Measurements from ENCODE around the gene MT1X. TPM values are rescaled to one million over a fixed set of nuclear protein-coding genes. Genes with fewer than 3 reads are reported as not detected.
"Not testable (repeated sequence)": the region's sequence is repeated elsewhere in the genome, so short reads cannot be mapped to it uniquely, and the experiment has no call there.

MT1X gene
- total and polyA plus RNA-seq, 7 experiments from 2014 or later: 15.0 to 157 (median 26.8) TPM

DNA sequence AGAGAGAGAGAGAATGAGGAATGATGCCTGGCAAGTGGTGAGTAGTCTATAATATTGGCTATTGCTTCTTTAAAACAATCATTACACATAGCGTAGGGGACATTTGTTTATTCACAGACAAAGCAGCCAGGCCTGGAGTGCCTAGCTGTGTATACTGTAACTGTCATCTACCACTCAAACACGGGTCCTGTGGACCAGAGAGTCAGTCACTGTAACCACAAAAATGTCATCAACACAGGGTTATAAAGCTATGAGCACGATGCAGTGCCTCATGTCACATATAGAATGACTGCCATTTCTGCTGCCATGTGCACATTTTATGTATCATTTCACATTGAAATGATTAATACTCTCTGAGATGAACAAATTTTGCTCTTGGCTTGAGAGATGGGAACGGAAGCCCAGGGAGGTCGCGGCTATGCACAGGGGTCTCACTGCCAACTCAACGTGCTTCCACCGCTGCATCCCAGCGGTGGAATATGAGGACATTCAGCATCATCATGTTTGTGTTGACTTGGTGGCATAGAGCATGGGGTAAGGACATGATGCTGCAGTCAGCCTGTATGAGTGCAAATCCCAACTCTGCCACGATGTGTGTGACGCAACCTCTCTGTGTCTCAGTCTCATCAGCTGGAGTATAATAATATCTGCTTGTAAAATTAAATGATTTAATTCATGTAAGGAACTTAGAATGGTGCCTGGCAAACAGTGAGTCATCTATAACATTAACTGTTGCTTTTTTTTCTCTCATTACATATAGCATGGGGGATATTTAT, 9.3 kb upstream of the MT1X start:
- peaks cover 0 to 2% (median 0%) of the 10 kb centered on the region in 5 donors for H3K36me3 Mint-ChIP-seq
- no peak overlapping the region for H3K4me3 Mint-ChIP-seq
- no peaks in the 10 kb centered on the region for H3K36me3 ChIP-seq (ENCODE audit: control insufficient read depth in 2 of 3, insufficient read depth in 3 of 3, low read length in 3 of 3)
- H3K4me3 ChIP-seq (ENCODE audit: low read length): no peak overlapping the region
- peaks cover 0 to 21% of the 10 kb centered on the region in 2 donors for H3K27me3 ChIP-seq (ENCODE audit: control insufficient read depth in 2 of 2, insufficient read depth in 2 of 2, low read length in 2 of 2)
- H3K4me1 Mint-ChIP-seq: peaks cover 7 to 48% (median 31%) of the 10 kb centered on the region in 7 donors
- H3K4me1 ChIP-seq (ENCODE audit: control insufficient read depth in 2 of 2, insufficient read depth in 2 of 2, low read length in 2 of 2): peaks cover 0 to 6% of the 10 kb centered on the region in 2 donors
- no peak overlapping the region for H3K27ac Mint-ChIP-seq
- no peak for ATAC-seq
- DNase-seq: no peak
- H3K27ac ChIP-seq (ENCODE audit: low read depth, low read length): no peak overlapping the region
- H3K27me3 Mint-ChIP-seq: peaks cover 36 to 68% (median 46%) of the 10 kb centered on the region in 5 donors
- H3K9me3 ChIP-seq (ENCODE audit: control insufficient read depth in 2 of 3, low read length in 3 of 3): no peaks in the 10 kb centered on the region
- intact Hi-C loops (cut with micrococcal nuclease): loop anchor here in 1 of 2 donors (5.0 kb wide), 1 partner anchor 114 kb away; no protein-coding TSS in a partner anchor
- ChIA-PET POLR2A (interaction anchor here (0.7 to 1.2 kb wide), 3 partner anchors 11 to 28 kb away, joined by 3 to 5 read pairs (median 5); no protein-coding TSS in a partner anchor), CTCF (interaction anchor here (0.7 to 3.3 kb wide), 4 partner anchors 29 to 367 kb away, joined by 4 to 33 read pairs (median 6); no protein-coding TSS in a partner anchor)
- H3K9me3 Mint-ChIP-seq: no peaks in the 10 kb centered on the region

DNA sequence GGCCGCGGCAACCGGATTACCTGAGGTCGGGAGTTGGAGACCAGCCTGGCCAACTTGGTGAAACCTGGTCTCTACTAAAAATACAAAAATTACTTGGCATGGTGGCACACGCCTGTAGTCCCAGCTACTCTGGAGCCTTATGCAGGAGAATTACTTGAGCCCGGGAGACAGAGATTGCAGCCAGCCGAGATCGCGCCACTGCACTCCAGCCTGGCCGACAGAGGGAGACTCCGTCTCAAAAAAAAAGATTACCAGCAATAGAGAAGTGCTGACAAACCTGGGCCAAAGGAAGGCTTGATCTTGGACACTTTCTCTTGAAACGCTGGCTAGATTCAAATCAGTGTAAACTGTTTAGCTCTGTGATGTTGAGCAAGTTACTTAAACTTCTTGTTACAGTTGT, 8.3 kb upstream of the MT1X start:
- Histone ChIP-seq H3K27ac (ENCODE audit: low read depth, low read length) (no peak overlapping the region), H3K36me3 (ENCODE audit: control insufficient read depth in 2 of 3, insufficient read depth in 3 of 3, low read length in 3 of 3) (no peaks in the 10 kb centered on the region), H3K4me3 (ENCODE audit: low read length) (no peak overlapping the region), H3K9me3 (ENCODE audit: control insufficient read depth in 2 of 3, low read length in 3 of 3) (no peaks in the 10 kb centered on the region), H3K4me1 (ENCODE audit: control insufficient read depth in 2 of 2, insufficient read depth in 2 of 2, low read length in 2 of 2) (peaks cover 0 to 6% of the 10 kb centered on the region in 2 donors), H3K27me3 (ENCODE audit: control insufficient read depth in 2 of 2, insufficient read depth in 2 of 2, low read length in 2 of 2) (peaks cover 0 to 12% of the 10 kb centered on the region in 2 donors)
- intact Hi-C loops (cut with micrococcal nuclease): loop anchor here (1.0 to 5.0 kb wide), 6 partner anchors 8 to 113 kb away; partner anchors contain the start of genes MT1X (in 1 of the 2) and NUP93 (in 1 of the 2)
- CTCF ChIA-PET: interaction anchor here (0.7 to 3.3 kb wide), 5 partner anchors 10 to 366 kb away, joined by 4 to 33 read pairs (median 8); no protein-coding TSS in a partner anchor
- Mint-ChIP-seq H3K4me1 (peaks cover 7 to 39% (median 21%) of the 10 kb centered on the region in 7 donors), H3K36me3 (no peaks in the 10 kb centered on the region), H3K27me3 (peaks cover 27 to 60% (median 37%) of the 10 kb centered on the region in 5 donors), H3K4me3 (peak overlapping the region in 6 of 10 donors; percentile 1 to 65 (median 29)), H3K9me3 (no peaks in the 10 kb centered on the region), H3K27ac (peak overlapping the region in 4 of 9 donors; percentile 43 to 76 (median 50))
- DNase-seq (peak in 5 of 9 donors; percentile 36 to 68 (median 50)), ATAC-seq (peak; percentile 63)
- POLR2A ChIA-PET: no interaction called here

DNA sequence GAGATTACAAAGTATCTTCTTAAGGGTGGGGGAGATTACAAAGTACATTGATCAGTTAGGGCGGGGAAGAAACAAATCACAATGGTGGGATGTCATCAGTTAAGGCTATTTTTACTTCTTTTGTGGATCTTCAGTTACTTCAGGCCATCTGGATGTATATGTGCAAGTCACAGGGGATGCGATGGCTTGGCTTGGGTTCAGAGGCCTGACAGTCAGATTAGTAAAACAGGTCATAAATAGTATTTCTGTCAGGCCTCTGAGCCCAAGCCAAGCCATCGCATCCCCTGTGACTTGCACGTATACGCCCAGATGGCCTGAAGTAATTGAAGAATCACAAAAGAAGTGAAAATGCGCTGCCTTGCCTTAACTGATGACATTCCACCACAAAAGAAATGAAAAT, 7.7 kb upstream of the MT1X start:
- H3K27me3 ChIP-seq (ENCODE audit: control insufficient read depth in 2 of 2, insufficient read depth in 2 of 2, low read length in 2 of 2); H3K9me3 ChIP-seq (ENCODE audit: control insufficient read depth in 2 of 3, low read length in 3 of 3); H3K9me3 Mint-ChIP-seq; ATAC-seq; POLR2A ChIA-PET; H3K27ac ChIP-seq (ENCODE audit: low read depth, low read length); DNase-seq; H3K36me3 Mint-ChIP-seq; H3K36me3 ChIP-seq (ENCODE audit: control insufficient read depth in 2 of 3, insufficient read depth in 3 of 3, low read length in 3 of 3); H3K4me1 ChIP-seq (ENCODE audit: control insufficient read depth in 2 of 2, insufficient read depth in 2 of 2, low read length in 2 of 2); H3K4me3 ChIP-seq (ENCODE audit: low read length): not testable (repeated sequence)
- Mint-ChIP-seq H3K4me1 (peaks cover 7 to 33% (median 19%) of the 10 kb centered on the region in 7 donors), H3K27ac (peak overlapping the region in 2 of 9 donors; percentile 50 to 76), H3K27me3 (peaks cover 21 to 53% (median 33%) of the 10 kb centered on the region in 5 donors), H3K4me3 (peak overlapping the region in 7 of 10 donors; percentile 17 to 85 (median 43))
- intact Hi-C loops (cut with micrococcal nuclease): loop anchor here (1.0 to 5.0 kb wide), 6 partner anchors 8 to 113 kb away; partner anchors contain the start of genes MT1X (in 1 of the 2) and NUP93 (in 1 of the 2)
- CTCF ChIA-PET: interaction anchor here (1.2 to 3.3 kb wide), 2 partner anchors 9 to 28 kb away, joined by 8 to 33 read pairs; no protein-coding TSS in a partner anchor

DNA sequence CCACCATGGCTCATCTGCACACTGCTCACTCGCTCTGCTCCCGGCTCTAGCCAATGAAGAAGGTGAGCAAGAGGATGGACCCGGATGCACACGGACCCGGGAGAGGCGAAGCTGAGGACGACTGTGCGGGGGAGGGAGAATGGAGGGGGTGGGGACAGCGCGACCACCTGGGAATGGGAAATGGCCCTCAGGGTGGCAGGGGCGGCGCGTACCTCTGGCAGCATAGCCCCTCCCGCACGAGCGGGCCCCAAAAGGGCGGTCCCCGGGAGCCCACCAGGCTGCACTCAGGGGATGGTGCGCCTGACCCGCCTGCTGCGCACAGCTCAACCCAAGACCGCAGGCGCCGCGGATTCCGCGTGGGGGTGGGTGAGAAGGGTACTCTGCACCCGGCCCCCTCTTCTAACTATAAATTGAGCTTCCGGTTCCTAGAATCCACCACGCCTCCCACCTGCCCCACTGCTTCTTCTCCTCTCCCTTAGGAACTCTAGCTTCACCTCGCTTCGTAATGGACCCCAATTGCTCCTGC, 6.5 kb upstream of the MT1X start:
- no peaks in the 10 kb centered on the region for H3K27me3 ChIP-seq (ENCODE audit: control insufficient read depth in 2 of 2, insufficient read depth in 2 of 2, low read length in 2 of 2)
- ChIA-PET CTCF (interaction anchor here (0.7 to 1.8 kb wide), 4 partner anchors 27 to 98 kb away, joined by 3 to 18 read pairs (median 6); no protein-coding TSS in a partner anchor), POLR2A (interaction anchor here (0.6 to 1.8 kb wide), 10 partner anchors 8 to 117 kb away, joined by 3 to 5 read pairs (median 4); partner anchors contain the start of genes MT1F and MT2A)
- H3K4me1 ChIP-seq (ENCODE audit: control insufficient read depth in 2 of 2, insufficient read depth in 2 of 2, low read length in 2 of 2): peaks cover 0 to 6% of the 10 kb centered on the region in 2 donors
- peak overlapping the region; percentile 47 for H3K4me3 ChIP-seq (ENCODE audit: low read length)
- no peaks in the 10 kb centered on the region for H3K9me3 Mint-ChIP-seq
- peak overlapping the region; percentile 45 for H3K27ac ChIP-seq (ENCODE audit: low read depth, low read length)
- H3K27me3 Mint-ChIP-seq: peaks cover 12 to 42% (median 25%) of the 10 kb centered on the region in 5 donors
- intact Hi-C loops (cut with micrococcal nuclease): loop anchor here in 1 of 2 donors (2.0 kb wide), 1 partner anchor 55 kb away; the partner anchor contains the start of gene NUP93
- peaks cover 7 to 27% (median 16%) of the 10 kb centered on the region in 7 donors for H3K4me1 Mint-ChIP-seq
- H3K4me3 Mint-ChIP-seq: peak overlapping the region; percentile 71 to 89 (median 80)
- DNase-seq: peak in 8 of 9 donors; percentile 32 to 66 (median 57)
- no peaks in the 10 kb centered on the region for H3K9me3 ChIP-seq (ENCODE audit: control insufficient read depth in 2 of 3, low read length in 3 of 3)
- H3K27ac Mint-ChIP-seq: peak overlapping the region in 8 of 9 donors; percentile 20 to 94 (median 60)
- H3K36me3 ChIP-seq (ENCODE audit: control insufficient read depth in 2 of 3, insufficient read depth in 3 of 3, low read length in 3 of 3): no peaks in the 10 kb centered on the region
- H3K36me3 Mint-ChIP-seq: no peaks in the 10 kb centered on the region
- ATAC-seq: peak; percentile 79

DNA sequence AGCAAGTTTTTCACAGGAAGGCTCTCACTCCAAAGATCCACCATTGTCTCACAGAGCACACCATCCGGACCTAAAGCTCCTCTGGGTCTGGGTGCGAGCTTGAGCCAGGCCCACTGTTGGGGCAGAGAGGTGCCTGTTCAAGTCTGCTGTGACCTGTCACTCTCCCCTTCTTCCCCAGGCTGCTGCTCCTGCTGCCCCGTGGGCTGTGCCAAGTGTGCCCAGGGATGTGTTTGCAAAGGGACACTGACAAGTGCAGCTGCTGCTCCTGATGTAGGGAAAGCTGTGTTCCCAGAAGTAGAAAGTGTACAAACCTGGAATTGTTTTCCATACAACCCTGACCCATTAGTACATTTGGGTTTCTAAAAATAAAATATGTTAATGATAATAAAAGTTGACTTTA, 4.8 kb upstream of the MT1X start:
- peaks cover 7 to 33% (median 26%) of the 10 kb centered on the region in 7 donors for H3K4me1 Mint-ChIP-seq
- Histone ChIP-seq H3K27ac (ENCODE audit: low read depth, low read length) (no peak overlapping the region), H3K4me1 (ENCODE audit: control insufficient read depth in 2 of 2, insufficient read depth in 2 of 2, low read length in 2 of 2) (peaks cover 2 to 14% of the 10 kb centered on the region in 2 donors), H3K36me3 (ENCODE audit: control insufficient read depth in 2 of 3, insufficient read depth in 3 of 3, low read length in 3 of 3) (no peaks in the 10 kb centered on the region), H3K4me3 (ENCODE audit: low read length) (no peak overlapping the region), H3K9me3 (ENCODE audit: control insufficient read depth in 2 of 3, low read length in 3 of 3) (no peaks in the 10 kb centered on the region), H3K27me3 (ENCODE audit: control insufficient read depth in 2 of 2, insufficient read depth in 2 of 2, low read length in 2 of 2) (no peaks in the 10 kb centered on the region)
- ATAC-seq: no peak
- POLR2A ChIA-PET: interaction anchor here (1.3 to 2.1 kb wide), 6 partner anchors 18 to 69 kb away, joined by 3 to 7 read pairs (median 3); partner anchors contain the start of genes MT1F and MT2A
- peaks cover 5 to 26% (median 13%) of the 10 kb centered on the region in 5 donors for H3K27me3 Mint-ChIP-seq
- H3K27ac Mint-ChIP-seq: peak overlapping the region in 2 of 9 donors; percentile 7 to 36
- H3K4me3 Mint-ChIP-seq: no peak overlapping the region
- CTCF ChIA-PET: no interaction called here
- no peak for DNase-seq
- intact Hi-C loops (cut with micrococcal nuclease): no loop called here
- H3K9me3 Mint-ChIP-seq: no peaks in the 10 kb centered on the region
- no peaks in the 10 kb centered on the region for H3K36me3 Mint-ChIP-seq
